GM19438 (cell line): ENCODE data around the gene NPAS3.
"Not testable (repeated sequence)": the region's sequence is repeated elsewhere in the genome, so short reads cannot be mapped to it uniquely, and the experiment has no call there.

Experiments used
- ATAC-seq: cut with Tn5 transposase; IDR thresholded peaks from one replicate; pipeline ENCODE4 v1.9.1; 2021; ENCODE audit warnings: low read depth; ENCODE audit not compliant: unreplicated experiment

Gene NPAS3

GRCh38 chr14:33065634-33066033 lies 127.0 kb downstream of the NPAS3 start:
- ATAC-seq, result no peak

GRCh38 chr14:33068040-33068439 lies 129.4 kb downstream of the NPAS3 start:
- no peak for ATAC-seq

- no peak for ATAC-seq
Observed at GRCh38 chr14:33068626-33069025, 129.9 kb downstream of the NPAS3 start.

- ATAC-seq, result no peak
Observed at GRCh38 chr14:33070475-33070874, 131.8 kb downstream of the NPAS3 start.

- no peak for ATAC-seq
Observed at GRCh38 chr14:33073023-33073422, 134.3 kb downstream of the NPAS3 start.

- no peak for ATAC-seq
Observed at GRCh38 chr14:33081259-33081658, 142.6 kb downstream of the NPAS3 start.

- no peak for ATAC-seq
Observed at GRCh38 chr14:33085799-33086198, 147.1 kb downstream of the NPAS3 start.

- not testable (repeated sequence) for ATAC-seq
Observed at GRCh38 chr14:33088274-33088673, 149.6 kb downstream of the NPAS3 start.

- no peak for ATAC-seq
Observed at GRCh38 chr14:33098016-33098415, 159.3 kb downstream of the NPAS3 start.

GRCh38 chr14:33103489-33103888 lies 164.8 kb downstream of the NPAS3 start:
- no peak for ATAC-seq

GRCh38 chr14:33103966-33104365 lies 165.3 kb downstream of the NPAS3 start:
- ATAC-seq, result no peak

GRCh38 chr14:33110737-33111443 lies 172.2 kb downstream of the NPAS3 start:
- ATAC-seq, result no peak

- no peak for ATAC-seq
Observed at GRCh38 chr14:33114331-33114730, 175.7 kb downstream of the NPAS3 start.

- no peak for ATAC-seq
Observed at GRCh38 chr14:33118668-33119067, 180.0 kb downstream of the NPAS3 start.

- no peak for ATAC-seq
Observed at GRCh38 chr14:33120341-33120740, 181.7 kb downstream of the NPAS3 start.

- ATAC-seq, result no peak
Observed at GRCh38 chr14:33120966-33121365, 182.3 kb downstream of the NPAS3 start.

- ATAC-seq, result no peak
Observed at GRCh38 chr14:33123281-33123680, 184.6 kb downstream of the NPAS3 start.

- no peak for ATAC-seq
Observed at GRCh38 chr14:33126433-33126832, 187.8 kb downstream of the NPAS3 start.

- ATAC-seq, result no peak
Observed at GRCh38 chr14:33127531-33127930, 188.9 kb downstream of the NPAS3 start.

- no peak for ATAC-seq
Observed at GRCh38 chr14:33131801-33132200, 193.1 kb downstream of the NPAS3 start.

GRCh38 chr14:33134162-33134561 lies 195.5 kb downstream of the NPAS3 start:
- ATAC-seq, result no peak

- no peak for ATAC-seq
Observed at GRCh38 chr14:33134975-33135374, 196.3 kb downstream of the NPAS3 start.
